GM18867 (cell line): ENCODE measurements around the gene PPP1R15B.

ENCODE experiments used
- ATAC-seq: cut with Tn5 transposase; IDR thresholded peaks from one replicate; pipeline ENCODE4 v1.9.1; 2021; ENCODE audit warnings: mild to moderate bottlenecking, moderate library complexity; ENCODE audit not compliant: unreplicated experiment

PPP1R15B gene

GRCh38 chr1:204368996-204369726 lies 42.5 kb downstream of the PPP1R15B start:
- no peak for ATAC-seq

- no peak for ATAC-seq
Observed at GRCh38 chr1:204367956-204368355, 43.7 kb downstream of the PPP1R15B start.

GRCh38 chr1:204367193-204367858 lies 44.3 kb downstream of the PPP1R15B start:
- no peak for ATAC-seq

GRCh38 chr1:204366759-204367158 lies 44.9 kb downstream of the PPP1R15B start:
- ATAC-seq, result no peak

GRCh38 chr1:204363335-204364114 lies 48.1 kb downstream of the PPP1R15B start:
- ATAC-seq, result peak; percentile 62

- no peak for ATAC-seq
Observed at GRCh38 chr1:204362984-204363334, 48.7 kb downstream of the PPP1R15B start.

GRCh38 chr1:204361781-204362180 lies 49.8 kb downstream of the PPP1R15B start:
- no peak for ATAC-seq

GRCh38 chr1:204361341-204361771 lies 50.3 kb downstream of the PPP1R15B start:
- no peak for ATAC-seq

GRCh38 chr1:204360314-204360713 lies 51.3 kb downstream of the PPP1R15B start:
- ATAC-seq, result no peak

- ATAC-seq, result no peak
Observed at GRCh38 chr1:204359474-204360255, 52.0 kb downstream of the PPP1R15B start, which contains the start of gene PLEKHA6. PLEKHA6 (minus strand) TSS chr1:204359929; CDS start chr1:204273727, 86,202 bp downstream.

- no peak for ATAC-seq
Observed at GRCh38 chr1:204359131-204359473, 52.5 kb downstream of the PPP1R15B start.

- ATAC-seq, result no peak
Observed at GRCh38 chr1:204358605-204359004, 53.0 kb downstream of the PPP1R15B start.

GRCh38 chr1:204357551-204358490 lies 53.8 kb downstream of the PPP1R15B start:
- no peak for ATAC-seq

GRCh38 chr1:204356997-204357396 lies 54.6 kb downstream of the PPP1R15B start:
- ATAC-seq, result no peak

GRCh38 chr1:204355913-204356312 lies 55.7 kb downstream of the PPP1R15B start:
- ATAC-seq, result no peak

GRCh38 chr1:204354579-204354978 lies 57.0 kb downstream of the PPP1R15B start:
- no peak for ATAC-seq
